AG09309 (cell line): ENCODE data around the gene DDX43.
"Not testable (repeated sequence)": the region's sequence is repeated elsewhere in the genome, so short reads cannot be mapped to it uniquely, and the experiment has no call there.

ENCODE experiments used
- DNase-seq: peaks from one replicate; pipeline ENCODE4 v3.0.0-alpha.2; 2010; ENCODE audit warnings: low read depth
- H3K4me3 ChIP-seq: 2 replicates; pipeline ENCODE4 v1.5.1; 2011; ENCODE audit warnings: mild to moderate bottlenecking, low read depth, low read length, moderate library complexity; ENCODE audit not compliant: control insufficient read depth
- TF ChIP-seq, protein P1 (sequence below): IDR thresholded peaks from 2 replicates; pipeline ENCODE4 v1.5.1; 2011; ENCODE audit warnings: mild to moderate bottlenecking, low read depth, low read length, inconsistent platforms; ENCODE audit not compliant: insufficient read depth, control insufficient read depth; ENCODE audit errors: missing control alignments

Gene DDX43

GRCh38 chr6:73388800-73389512, 5.7 kb upstream of the DDX43 start:
- TF ChIP-seq, protein P1, sequence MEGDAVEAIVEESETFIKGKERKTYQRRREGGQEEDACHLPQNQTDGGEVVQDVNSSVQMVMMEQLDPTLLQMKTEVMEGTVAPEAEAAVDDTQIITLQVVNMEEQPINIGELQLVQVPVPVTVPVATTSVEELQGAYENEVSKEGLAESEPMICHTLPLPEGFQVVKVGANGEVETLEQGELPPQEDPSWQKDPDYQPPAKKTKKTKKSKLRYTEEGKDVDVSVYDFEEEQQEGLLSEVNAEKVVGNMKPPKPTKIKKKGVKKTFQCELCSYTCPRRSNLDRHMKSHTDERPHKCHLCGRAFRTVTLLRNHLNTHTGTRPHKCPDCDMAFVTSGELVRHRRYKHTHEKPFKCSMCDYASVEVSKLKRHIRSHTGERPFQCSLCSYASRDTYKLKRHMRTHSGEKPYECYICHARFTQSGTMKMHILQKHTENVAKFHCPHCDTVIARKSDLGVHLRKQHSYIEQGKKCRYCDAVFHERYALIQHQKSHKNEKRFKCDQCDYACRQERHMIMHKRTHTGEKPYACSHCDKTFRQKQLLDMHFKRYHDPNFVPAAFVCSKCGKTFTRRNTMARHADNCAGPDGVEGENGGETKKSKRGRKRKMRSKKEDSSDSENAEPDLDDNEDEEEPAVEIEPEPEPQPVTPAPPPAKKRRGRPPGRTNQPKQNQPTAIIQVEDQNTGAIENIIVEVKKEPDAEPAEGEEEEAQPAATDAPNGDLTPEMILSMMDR, result peak; percentile 81
- DNase-seq, result no peak
- peak overlapping the region; percentile 59 for H3K4me3 ChIP-seq

DNA sequence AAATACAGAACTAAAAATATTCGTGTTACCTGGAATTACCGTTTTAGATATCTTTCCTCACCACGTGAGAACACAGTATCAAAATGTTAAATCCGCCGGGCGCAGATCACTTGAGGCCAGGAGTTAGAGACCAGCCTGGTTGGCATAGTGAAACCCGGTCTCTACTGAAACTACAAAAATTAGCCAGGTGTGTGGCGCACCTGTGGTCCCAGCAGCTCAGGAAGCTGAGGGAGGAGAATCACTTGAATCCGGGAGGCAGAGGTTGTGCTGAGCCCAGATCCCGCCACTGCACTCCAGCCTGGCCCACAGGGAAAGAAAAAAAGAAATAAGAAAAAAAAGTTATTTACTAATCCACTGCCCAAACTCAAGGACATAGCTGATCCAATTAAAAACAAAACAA, 4.8 kb upstream of the DDX43 start:
- no peak overlapping the region for H3K4me3 ChIP-seq
- DNase-seq, result no peak
- TF ChIP-seq, protein P1, result no peak

DNA sequence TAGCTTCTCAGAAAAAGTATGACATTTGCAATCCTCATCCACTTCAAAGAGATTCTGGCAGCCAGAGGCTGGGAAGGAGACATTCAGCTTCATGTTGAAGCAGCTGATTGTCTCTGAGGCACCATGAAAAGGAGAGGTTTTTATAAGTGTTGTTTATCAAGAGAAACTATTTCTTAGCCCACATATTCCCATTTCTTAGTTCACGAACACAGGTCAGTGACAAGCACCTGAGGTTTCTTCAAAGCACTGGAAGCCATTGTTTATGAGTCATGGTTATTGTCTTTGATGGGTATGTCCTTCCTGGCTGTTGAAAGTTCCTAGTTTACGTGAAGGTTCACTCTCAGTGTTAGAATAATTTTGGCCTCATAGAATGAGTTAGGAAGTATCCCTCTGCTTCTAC, 3.0 kb upstream of the DDX43 start:
- TF ChIP-seq, protein P1, result no peak
- no peak overlapping the region for H3K4me3 ChIP-seq
- DNase-seq, result no peak

DNA sequence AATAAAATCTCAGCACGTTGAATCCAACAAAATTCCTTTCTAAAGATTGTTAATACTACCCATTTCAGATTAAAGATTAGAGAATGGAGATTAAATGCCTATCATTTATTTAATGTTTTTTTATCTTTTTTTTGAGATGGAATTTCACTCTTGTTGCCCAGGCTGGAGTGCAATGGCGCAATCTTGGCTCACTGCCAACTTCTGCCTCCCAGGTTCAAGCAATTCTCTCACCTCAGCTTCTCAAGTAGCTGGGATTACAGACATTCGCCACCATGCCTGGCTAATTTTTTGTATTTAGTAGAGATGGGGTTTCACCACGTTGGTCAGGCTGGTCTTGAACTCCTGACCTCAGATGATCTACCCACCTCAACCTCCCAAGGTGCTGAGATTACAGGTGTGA, 2.4 kb upstream of the DDX43 start:
- not testable (repeated sequence) for DNase-seq, H3K4me3 ChIP-seq

DNA sequence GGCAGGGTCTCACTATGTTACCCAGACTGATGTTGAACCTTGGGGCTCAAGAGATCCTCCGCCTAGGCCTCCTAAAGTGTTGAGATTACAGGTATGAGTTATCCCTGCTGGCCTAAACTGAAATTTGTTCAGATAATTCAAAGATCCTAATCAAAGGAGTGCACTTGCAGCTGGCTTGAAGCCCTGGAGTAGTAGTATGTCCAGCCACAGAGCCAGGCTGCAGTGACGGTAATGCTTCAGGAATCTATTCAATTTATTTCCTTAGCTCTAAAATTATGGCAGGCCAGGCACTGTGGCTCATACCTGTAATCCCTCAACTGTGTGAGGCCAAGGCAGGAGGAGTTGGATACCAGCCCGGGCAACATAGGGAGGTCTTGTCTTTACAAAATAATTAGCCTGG, 1.4 kb upstream of the DDX43 start:
- H3K4me3 ChIP-seq, result no peak overlapping the region
- no peak for DNase-seq
- TF ChIP-seq, protein P1, result no peak

DNA sequence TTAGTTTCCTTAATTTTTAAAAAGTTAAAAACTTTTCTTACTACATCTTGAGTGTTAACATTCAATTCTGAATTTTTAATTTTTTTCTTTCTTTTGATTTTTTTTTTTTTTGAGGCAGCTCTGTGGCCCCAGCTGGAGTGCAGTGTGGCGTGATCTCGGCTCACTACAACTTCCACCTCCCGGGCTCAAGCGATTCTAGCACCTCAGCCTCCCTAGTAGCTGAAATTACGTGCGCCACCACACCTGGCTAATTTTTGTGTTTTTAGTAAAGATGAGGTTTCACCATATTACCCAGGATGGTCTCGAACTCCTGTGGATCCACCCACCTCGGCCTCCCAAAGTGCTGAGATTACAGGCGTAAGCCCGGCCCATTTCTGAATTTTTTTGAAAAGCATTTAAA, 1.2 kb downstream of the DDX43 start:
- TF ChIP-seq, protein P1, result no peak
- H3K4me3 ChIP-seq, result no peak overlapping the region
- no peak for DNase-seq

- DNase-seq, result no peak
- no peak overlapping the region for H3K4me3 ChIP-seq
- TF ChIP-seq, protein P1, result no peak
Measured at GRCh38 chr6:73400656-73401055, 6.0 kb downstream of the DDX43 start.
